Hepatocyte (in vitro differentiated cells): ENCODE results near the gene GLIPR2.

Experiments
- CTCF ChIP-seq: fragments of 200-600 bp; sonication (generic); IDR thresholded peaks from 2 replicates; pipeline ENCODE4 v1.5.1; 2016; ENCODE audit warnings: antibody characterized with exemption, mild to moderate bottlenecking; ENCODE audit not compliant: poor library complexity
- EZH2 ChIP-seq: fragments of 200-600 bp; sonication (generic); IDR thresholded peaks from 2 replicates; pipeline ENCODE4 v1.6.1; 2016; ENCODE audit warnings: antibody characterized with exemption, mild to moderate bottlenecking, borderline replicate concordance
- EZH2phosphoT487 ChIP-seq: fragments of 200-600 bp; sonication (generic); IDR thresholded peaks from one replicate; pipeline ENCODE4 v1.6.1; 2018; ENCODE audit warnings: antibody characterized with exemption, mild to moderate bottlenecking, low read depth, moderate library complexity; ENCODE audit not compliant: unreplicated experiment, severe bottlenecking

GRCh38 chr9:36148311-36149051 is 11.9 kb downstream of the GLIPR2 start:
- TF ChIP-seq EZH2phosphoT487 = no peak
- no peak for TF ChIP-seq CTCF
- no peak for TF ChIP-seq EZH2
